GM12874 (cell line): ENCODE results near the gene NKAIN2.

Experiments
- TF ChIP-seq, protein P1 (sequence below): IDR thresholded peaks from 2 replicates; pipeline ENCODE4 v1.5.1; 2011; ENCODE audit warnings: low read depth, mild to moderate bottlenecking, control low read depth, low read length, moderate library complexity; ENCODE audit not compliant: insufficient read depth

The NKAIN2 gene

GRCh38 chr6:124742971-124743370 is 939.3 kb downstream of the NKAIN2 start:
- TF ChIP-seq, protein P1, sequence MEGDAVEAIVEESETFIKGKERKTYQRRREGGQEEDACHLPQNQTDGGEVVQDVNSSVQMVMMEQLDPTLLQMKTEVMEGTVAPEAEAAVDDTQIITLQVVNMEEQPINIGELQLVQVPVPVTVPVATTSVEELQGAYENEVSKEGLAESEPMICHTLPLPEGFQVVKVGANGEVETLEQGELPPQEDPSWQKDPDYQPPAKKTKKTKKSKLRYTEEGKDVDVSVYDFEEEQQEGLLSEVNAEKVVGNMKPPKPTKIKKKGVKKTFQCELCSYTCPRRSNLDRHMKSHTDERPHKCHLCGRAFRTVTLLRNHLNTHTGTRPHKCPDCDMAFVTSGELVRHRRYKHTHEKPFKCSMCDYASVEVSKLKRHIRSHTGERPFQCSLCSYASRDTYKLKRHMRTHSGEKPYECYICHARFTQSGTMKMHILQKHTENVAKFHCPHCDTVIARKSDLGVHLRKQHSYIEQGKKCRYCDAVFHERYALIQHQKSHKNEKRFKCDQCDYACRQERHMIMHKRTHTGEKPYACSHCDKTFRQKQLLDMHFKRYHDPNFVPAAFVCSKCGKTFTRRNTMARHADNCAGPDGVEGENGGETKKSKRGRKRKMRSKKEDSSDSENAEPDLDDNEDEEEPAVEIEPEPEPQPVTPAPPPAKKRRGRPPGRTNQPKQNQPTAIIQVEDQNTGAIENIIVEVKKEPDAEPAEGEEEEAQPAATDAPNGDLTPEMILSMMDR, result no peak

DNA sequence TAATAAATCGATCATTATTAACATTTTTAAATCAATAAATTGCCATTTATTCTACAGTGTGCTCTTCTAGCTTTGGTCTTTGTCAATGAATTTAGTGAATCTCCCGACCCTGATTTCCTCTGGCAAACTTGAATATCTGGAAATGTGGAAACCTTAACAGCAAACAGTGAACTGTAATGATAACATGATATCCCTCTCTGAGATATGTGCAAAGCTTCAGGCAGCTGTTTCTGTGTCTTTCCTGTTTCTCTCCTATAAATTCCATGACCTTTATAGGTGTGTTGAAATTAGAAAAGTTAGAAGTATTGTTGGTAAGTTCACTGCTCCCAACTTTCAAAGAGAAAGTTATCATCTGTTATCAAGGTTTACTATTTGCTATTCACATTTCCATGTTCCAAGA is 939.8 kb downstream of the NKAIN2 start:
- TF ChIP-seq, protein P1, result no peak

- TF ChIP-seq, protein P1, result no peak
These were observed 943.7 kb downstream of the NKAIN2 start for GRCh38 chr6:124747349-124747748.

DNA sequence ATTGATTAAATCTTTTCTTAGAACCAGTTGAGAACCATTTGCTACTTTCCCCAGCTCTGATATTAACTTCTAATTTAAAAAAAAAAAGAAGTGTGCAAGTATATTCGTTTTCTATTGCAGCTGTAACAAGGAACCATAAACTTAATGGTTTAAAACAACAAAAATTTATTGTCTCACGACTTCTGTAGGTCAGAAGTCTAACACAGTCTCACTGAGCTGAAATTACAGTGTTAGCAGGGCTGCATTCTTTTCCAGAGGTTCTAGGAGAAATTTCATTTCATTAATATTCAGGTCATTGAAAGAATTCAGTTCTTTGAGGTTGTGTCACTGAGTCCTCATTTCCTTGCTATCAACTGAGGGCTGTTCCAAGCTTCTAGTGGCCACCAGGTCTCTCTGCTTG is 945.1 kb downstream of the NKAIN2 start:
- TF ChIP-seq, protein P1, result no peak

DNA sequence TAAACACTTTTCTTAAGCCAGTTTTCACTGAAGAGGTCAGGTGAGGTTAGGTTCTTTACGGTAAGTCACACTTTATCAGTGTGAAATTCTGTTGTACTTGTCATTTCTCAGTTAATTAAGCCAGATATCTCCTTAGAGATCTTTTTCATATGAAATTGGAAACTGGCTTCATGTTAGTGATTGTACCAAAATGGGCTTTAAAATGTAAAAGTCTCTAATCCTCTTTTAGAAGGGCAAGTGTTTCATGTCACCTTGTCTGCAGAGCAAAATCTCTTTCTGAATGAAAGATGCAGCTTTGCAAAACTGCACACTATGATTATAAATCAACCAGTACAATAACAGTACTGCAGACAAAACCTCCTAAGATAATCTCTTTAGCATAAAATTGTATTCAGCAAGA is 949.3 kb downstream of the NKAIN2 start:
- TF ChIP-seq, protein P1, result no peak

DNA sequence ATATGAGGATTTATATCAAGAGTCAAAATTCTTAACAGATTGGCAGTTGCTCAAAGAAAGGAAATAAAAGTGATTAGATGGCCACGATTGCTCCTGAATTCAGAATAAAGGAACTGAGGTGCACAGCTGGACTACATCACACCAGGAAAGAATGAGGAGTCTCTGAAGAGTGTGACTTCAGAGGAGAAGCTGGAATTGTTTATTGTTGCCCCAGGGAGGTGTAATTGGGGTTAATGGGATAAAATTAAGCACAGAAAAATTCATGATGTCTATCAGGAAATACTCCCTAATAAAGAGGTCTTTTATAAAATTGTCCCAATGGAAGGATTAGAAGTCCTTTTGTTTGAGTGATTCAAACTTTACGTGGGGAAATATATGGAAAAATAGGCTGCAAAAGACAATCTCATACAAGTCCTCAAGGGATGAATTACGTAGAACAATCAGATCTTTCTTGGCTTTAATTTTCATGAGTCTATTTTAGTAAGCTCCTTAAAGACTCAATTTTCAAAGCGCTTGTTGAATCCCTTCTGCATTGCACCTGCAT is 950.0 kb downstream of the NKAIN2 start:
- TF ChIP-seq, protein P1, result no peak

DNA sequence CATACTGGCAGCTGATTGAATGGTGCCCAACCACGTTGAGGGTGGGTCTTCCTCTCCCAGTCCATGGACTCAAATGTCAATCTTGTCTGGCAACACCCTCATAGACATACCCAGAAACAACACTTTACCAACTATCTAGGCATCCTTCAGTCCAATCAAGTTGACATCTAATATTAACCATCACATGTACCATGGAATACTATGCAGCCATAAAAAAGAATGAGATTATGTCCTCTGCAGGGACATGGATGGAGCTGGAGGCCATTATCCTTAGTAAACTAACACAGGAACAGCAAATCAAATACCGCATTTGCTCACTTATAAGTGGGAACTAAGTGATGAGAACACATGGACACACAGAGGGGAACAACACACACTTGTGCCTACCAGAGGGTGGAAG is 951.7 kb downstream of the NKAIN2 start:
- TF ChIP-seq, protein P1, result no peak

GRCh38 chr6:124757560-124757959 is 953.9 kb downstream of the NKAIN2 start:
- TF ChIP-seq, protein P1, result no peak
